Mucosa of descending colon (tissue), 3 donors: ENCODE data around the gene CTAGE1. TPM values are rescaled to one million over a fixed set of nuclear protein-coding genes. Genes with fewer than 3 reads are reported as not detected.

Experiments
- ATAC-seq: fragments of 200-7000 bp; cut with Tn5 transposase; one replicate; pipeline ENCODE4 v1.9.1; 2020; ENCODE audit warnings: mild to moderate bottlenecking, moderate library complexity
- DNase-seq, 3 donors: peaks; one replicate each; pipeline ENCODE4 v3.0.0-alpha.2; 2020
- H3K36me3 ChIP-seq: fragments of 200-600 bp; one replicate; pipeline ENCODE4 v1.8.0; 2021; ENCODE audit warnings: low read depth, mild to moderate bottlenecking
- H3K4me1 ChIP-seq: fragments of 200-600 bp; one replicate; pipeline ENCODE4 v1.8.0; 2021; ENCODE audit warnings: low read depth, mild to moderate bottlenecking
- H3K4me3 ChIP-seq: fragments of 200-600 bp; one replicate; pipeline ENCODE4 v1.8.0; 2021; ENCODE audit warnings: mild to moderate bottlenecking
- H3K9me3 ChIP-seq: fragments of 200-600 bp; one replicate; pipeline ENCODE4 v1.8.0; 2021; ENCODE audit warnings: mild to moderate bottlenecking
- intact Hi-C, 2 donors: fragments of 100-400 bp; cut with DNase I in 1 of 2; cut with micrococcal nuclease in 1 of 2; formaldehyde crosslinking; loops; one replicate each; pipeline versions ENCODE4 v1.11.0 to v1.11.1; 2022; cut with DNase I, micrococcal nuclease
- total RNA-seq, 3 donors: library from RNA; stranded (reverse); fragmentation: NEBNext Ultra II Directional in 2 of 3; extraction: Animal tissue kit (Norgen Biotek cat#: 25700) in 2 of 3; gene quantifications; one replicate each; pipeline versions ENCODE4 v1.2.1 to v1.2.4, GENCODE V29; 2021 to 2023
- TF ChIP-seq, protein P1 (sequence below): fragments of 200-600 bp; IDR thresholded peaks from one replicate; pipeline ENCODE4 v1.8.0; 2022; ENCODE audit warnings: antibody characterized with exemption, mild to moderate bottlenecking
- donor health status: DM: no; HTN: no; CAD: no; lungs with moderate emphysema.
- donor health status: DM: no; HTN: no; CAD: no.
- donor health status: DM: no; HTN: yes; CAD: no.

CTAGE1 gene
- total RNA-seq, 3 donors from 2014 or later = not detected

- ATAC-seq (no peak), DNase-seq (no peak)
- no peaks in the 10 kb centered on the region for H3K36me3 ChIP-seq
- H3K4me3 ChIP-seq = no peak overlapping the region
- TF ChIP-seq, protein P1, sequence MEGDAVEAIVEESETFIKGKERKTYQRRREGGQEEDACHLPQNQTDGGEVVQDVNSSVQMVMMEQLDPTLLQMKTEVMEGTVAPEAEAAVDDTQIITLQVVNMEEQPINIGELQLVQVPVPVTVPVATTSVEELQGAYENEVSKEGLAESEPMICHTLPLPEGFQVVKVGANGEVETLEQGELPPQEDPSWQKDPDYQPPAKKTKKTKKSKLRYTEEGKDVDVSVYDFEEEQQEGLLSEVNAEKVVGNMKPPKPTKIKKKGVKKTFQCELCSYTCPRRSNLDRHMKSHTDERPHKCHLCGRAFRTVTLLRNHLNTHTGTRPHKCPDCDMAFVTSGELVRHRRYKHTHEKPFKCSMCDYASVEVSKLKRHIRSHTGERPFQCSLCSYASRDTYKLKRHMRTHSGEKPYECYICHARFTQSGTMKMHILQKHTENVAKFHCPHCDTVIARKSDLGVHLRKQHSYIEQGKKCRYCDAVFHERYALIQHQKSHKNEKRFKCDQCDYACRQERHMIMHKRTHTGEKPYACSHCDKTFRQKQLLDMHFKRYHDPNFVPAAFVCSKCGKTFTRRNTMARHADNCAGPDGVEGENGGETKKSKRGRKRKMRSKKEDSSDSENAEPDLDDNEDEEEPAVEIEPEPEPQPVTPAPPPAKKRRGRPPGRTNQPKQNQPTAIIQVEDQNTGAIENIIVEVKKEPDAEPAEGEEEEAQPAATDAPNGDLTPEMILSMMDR = no peak
- H3K9me3 ChIP-seq = no peaks in the 10 kb centered on the region
- H3K4me1 ChIP-seq = no peaks in the 10 kb centered on the region
- intact Hi-C loops = no loop called here
Measured at GRCh38 chr18:22433956-22434355, 16.2 kb upstream of the CTAGE1 start.

DNA sequence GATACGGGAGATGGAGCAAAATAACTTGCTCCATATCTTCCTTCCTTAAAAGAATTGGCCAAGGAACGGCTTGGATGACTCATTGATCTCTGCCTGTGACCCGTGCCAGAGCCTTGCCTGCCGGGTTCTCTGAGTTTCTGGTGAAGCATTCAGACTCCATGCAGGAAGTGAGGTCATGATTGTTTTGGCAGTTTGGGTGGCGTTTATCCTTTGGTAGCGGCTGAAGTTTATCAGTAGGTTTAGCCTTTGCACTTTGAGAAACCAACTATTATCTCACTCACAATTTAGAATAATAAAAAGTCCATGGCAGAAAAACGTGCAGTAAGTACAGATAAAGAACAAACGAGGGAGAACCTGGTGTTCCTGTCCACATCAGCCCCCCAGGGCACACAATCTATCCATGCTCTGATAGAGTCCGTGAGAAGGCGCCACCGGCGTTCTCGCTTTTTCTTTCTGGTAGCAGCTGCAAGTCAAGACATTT lies 15.0 kb upstream of the CTAGE1 start:
- intact Hi-C loops = no loop called here
- no peaks in the 10 kb centered on the region for H3K36me3 ChIP-seq
- no peak overlapping the region for H3K4me3 ChIP-seq
- TF ChIP-seq, protein P1 = no peak
- DNase-seq (peak; percentile 49 to 67 (median 50)), ATAC-seq (peak; percentile 96)
- no peaks in the 10 kb centered on the region for H3K9me3 ChIP-seq
- no peaks in the 10 kb centered on the region for H3K4me1 ChIP-seq

- no peak overlapping the region for H3K4me3 ChIP-seq
- no peaks in the 10 kb centered on the region for H3K4me1 ChIP-seq
- H3K9me3 ChIP-seq = no peaks in the 10 kb centered on the region
- no peaks in the 10 kb centered on the region for H3K36me3 ChIP-seq
- DNase-seq (no peak), ATAC-seq (no peak)
- TF ChIP-seq, protein P1 = no peak
- intact Hi-C loops = no loop called here
Measured at GRCh38 chr18:22429564-22429963, 11.8 kb upstream of the CTAGE1 start.

GRCh38 chr18:22428672-22429071 lies 11.0 kb upstream of the CTAGE1 start:
- ATAC-seq (no peak), DNase-seq (no peak)
- TF ChIP-seq, protein P1 = no peak
- no peak overlapping the region for H3K4me3 ChIP-seq
- intact Hi-C loops = no loop called here
- H3K36me3 ChIP-seq = no peaks in the 10 kb centered on the region
- no peaks in the 10 kb centered on the region for H3K4me1 ChIP-seq
- H3K9me3 ChIP-seq = no peaks in the 10 kb centered on the region

DNA sequence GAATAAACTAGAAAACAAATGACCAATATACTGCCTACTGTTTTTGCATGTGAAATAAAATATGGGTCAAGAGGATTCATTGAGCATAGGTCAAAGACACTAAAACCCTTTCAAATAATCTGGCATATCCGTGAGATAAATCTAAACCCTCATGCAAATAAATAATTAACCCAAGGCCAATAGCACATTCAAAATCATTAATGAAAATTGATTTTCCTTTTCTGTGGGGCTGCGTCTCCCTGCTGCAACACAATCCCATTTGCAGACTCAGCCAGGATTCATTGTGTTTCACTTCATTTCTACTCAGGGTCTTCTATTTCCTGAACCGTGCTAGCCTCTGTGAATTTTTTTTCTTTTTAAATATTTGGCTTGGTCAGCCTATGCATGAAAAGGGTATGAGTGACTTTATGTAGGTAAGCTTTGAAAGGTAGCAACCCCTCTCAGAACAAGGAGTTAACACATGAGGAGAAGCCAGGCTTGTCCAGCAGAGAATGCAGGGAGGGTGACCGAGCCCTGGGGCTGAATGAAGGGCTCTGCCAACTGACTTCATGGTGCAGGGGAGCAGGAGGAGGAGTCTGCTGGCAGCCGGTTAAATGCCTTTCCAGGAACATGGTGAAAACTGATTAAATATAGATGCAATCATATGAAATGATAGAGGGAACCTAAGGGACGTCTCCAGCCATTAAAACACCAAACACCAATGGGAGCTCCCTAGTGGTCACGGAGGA lies 10.3 kb upstream of the CTAGE1 start:
- intact Hi-C loops = no loop called here
- TF ChIP-seq, protein P1 = no peak
- no peaks in the 10 kb centered on the region for H3K9me3 ChIP-seq
- DNase-seq (no peak), ATAC-seq (no peak)
- H3K4me1 ChIP-seq = no peaks in the 10 kb centered on the region
- H3K36me3 ChIP-seq = no peaks in the 10 kb centered on the region
- no peak overlapping the region for H3K4me3 ChIP-seq
